Stimulated activated CD4-positive, alpha-beta T cell treated with anti-CD3 and anti-CD28 coated beads, Interleukin-12 subunit alpha, Interleukin-12 subunit beta, amount 100 ng/mL, for 48 hours (primary cell): ENCODE measurements around the gene RYR2.
"Not testable (repeated sequence)": the region's sequence is repeated elsewhere in the genome, so short reads cannot be mapped to it uniquely, and the experiment has no call there.

ENCODE experiments used
- DNase-seq, 3 donors: peaks; one replicate each; pipeline ENCODE4 v3.0.0-alpha.2; 2020; ENCODE audit warnings: low read depth in 2 of 3, low spot score in 1 of 3

RYR2 gene

DNA sequence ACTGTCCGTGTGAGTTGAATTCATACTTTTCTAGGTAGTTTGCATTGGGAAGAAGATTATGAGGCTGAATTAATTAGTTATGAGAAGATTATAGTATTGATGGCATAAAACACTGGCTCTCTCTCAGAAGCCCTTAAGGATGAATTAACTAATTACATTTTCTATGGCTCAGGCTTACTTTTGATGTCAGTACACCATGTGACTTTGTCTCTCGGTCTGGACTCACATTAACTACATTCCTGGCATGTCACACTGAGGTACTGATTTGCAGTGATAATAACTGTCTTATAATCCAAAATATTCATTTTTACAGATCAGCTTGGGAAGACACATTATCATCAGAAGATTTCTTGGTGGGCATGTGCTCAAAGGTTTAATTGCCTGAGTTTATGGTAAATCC, 486.6 kb downstream of the RYR2 start:
- no peak for DNase-seq

DNA sequence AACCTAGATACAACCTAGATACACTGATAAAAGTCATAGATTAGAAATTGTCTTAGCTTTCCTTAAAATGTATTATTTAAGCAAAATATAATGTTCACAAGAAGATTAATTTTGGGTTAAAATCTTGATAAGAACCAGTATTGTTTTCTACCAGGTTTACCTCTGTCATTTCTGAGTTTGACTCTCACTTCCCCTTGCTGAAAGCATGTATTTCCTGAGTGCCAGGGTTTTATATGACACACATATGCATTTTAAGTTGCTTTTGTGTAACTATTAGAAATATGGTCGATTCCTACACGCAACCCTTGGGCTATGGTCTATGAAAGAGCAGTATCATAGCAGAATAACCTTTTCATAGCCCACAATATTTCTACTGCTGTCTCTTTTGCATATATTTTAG, 497.1 kb downstream of the RYR2 start:
- no peak for DNase-seq

DNA sequence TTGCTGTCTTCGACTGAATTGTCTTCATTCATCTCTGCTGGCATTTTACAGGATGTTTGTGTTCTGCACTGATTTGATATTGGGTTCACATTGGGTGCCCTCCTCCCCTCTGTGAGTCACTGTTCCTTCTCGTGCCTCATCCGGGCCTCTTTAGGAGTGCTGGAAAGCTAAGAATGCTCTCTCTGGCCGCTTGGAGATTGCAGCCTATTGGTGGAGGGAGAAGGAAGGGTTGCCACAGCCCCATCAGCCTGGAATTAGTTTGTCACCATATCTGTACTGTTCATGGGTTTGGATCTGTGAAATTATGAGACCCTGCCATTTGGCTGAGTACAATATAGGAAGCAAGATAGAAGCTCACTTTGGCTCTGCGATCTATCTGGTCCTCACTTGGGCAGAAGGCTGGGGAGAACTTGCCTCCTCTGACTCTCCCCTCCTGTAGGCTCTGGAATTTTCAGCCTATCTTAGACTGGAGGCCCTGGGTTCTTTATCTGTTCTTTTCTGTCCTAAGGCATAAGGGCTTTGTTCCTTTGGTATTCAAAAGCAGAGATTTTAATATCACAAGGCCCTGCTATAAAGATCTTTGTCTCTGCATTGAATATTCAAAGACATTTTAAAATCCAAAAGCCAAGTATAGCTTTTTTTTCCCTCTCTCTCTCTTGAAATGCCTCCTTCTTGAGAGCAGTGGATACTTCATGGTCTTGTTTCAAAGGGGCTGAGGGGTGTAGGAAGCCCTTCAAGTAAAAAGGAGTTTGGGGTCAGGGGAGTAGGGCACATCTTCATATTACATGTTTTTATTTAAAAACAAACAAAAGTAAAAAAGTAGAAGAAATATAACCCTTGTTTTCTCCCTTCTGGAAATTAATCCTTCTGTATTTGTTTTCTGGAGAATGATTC, 500.8 kb downstream of the RYR2 start:
- DNase-seq, result no peak

DNA sequence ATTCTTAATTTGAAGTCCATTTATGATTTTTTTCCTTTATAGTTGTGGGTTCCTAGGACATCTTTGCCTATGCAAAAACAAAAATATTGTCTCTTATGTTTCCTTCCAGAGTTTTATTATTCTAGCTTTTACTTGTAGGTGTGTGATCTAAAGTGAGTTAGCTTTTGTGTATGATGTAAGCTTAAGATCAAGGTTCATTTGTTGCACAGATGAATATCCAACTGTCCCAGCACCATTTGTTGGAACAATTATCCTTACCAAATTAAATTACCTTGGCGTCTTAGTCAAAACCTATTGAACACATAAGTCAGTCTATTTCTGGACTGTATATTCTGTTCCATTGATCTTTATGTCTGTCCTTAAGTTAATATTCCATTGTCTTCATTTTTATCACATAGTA, 511.1 kb downstream of the RYR2 start:
- DNase-seq, result no peak

DNA sequence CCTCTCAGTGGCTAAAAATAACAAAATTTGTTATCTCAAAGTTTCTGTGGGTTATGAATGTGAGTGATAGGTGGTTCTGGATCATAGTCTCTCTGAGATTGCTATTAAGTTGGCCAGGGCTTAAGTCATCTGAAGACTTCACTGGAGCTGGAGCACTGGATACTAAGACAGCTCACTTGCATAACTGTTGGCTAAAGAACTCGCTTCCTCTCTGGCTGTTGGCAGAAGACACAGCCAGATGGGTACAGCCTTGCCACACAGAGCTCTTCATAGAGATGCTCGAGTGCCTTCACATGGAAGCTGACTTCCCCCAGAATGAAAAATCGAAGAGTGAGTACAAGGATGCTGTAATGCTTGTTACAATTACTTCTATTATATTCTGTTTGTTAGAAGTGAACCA, 514.9 kb downstream of the RYR2 start:
- no peak for DNase-seq

DNA sequence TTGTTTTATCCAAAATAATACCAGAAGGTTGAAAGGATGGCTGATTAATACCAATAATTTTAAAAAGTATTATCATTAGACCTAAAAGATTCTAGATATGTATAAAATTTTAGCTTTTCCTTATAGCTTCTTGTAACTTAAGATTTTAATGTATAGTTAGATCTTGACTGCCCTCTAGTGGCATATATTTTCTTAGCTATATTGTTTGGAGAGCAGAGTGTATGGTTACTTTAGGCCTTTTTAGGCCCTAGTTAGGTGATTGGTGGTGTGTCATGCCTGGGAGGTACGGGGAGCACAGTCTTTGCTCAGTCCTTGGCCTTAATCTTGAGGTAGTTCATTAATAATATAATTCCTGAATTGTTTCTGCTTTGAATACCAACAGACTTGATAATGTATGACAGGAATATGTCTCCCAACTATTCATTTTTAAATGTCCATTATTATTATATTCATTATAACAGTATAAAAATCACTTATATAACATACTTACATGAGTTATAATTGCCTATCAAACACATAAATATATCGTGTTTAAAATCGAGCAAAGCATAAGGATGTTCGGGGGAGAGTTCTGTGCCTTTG, 520.3 kb downstream of the RYR2 start:
- peak in 2 of 3 donors; percentile 1 to 3 for DNase-seq

DNA sequence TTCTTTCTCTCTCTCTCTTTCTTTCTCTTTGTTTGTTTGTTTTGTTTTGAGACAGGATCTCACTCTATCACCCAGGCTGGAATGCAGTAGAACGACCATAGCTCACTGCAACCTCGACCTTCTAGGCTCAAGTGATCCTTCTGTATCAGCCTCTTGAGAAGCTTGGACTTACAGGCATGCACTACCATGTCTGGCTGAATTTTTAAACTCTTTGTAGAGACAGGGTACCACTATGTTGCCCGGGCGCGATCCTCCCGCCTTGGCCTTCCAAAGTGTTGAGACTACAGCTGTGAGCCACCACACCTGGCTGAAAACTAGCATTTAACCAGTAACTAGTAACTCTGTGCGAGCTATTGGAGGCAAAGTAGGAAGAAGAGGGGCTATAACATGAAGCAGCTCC, 523.3 kb downstream of the RYR2 start:
- DNase-seq, result no peak

DNA sequence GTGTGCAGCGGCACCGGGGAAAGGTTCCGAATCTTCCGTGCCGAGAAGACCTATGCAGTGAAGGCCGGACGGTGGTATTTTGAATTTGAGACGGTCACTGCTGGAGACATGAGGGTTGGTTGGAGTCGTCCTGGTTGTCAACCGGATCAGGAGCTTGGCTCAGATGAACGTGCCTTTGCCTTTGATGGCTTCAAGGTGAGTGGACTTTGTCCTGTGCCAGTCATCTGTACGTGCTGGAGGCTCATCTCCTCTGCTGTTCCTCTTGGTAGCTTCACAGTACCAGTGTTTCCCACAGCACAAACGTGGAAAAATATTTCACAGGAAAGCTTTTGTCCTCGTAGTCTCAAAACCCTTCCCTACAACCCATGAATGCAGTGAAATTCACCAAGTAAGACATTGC, 524.6 kb downstream of the RYR2 start:
- no peak for DNase-seq

DNA sequence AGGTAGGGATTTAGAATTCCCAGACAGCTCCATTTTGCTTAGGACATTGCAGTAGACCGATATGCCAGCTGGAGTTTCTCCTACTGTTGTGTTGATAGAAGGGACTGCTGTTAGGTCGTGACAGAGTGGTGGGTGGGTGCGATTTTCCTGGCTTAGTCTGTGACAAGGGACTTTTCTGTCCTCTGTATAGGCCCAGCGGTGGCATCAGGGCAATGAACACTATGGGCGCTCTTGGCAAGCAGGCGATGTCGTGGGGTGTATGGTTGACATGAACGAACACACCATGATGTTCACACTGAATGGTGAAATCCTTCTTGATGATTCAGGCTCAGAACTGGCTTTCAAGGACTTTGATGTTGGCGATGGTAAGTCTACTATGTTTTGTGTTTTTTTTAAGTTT, 527.0 kb downstream of the RYR2 start:
- DNase-seq, result no peak

DNA sequence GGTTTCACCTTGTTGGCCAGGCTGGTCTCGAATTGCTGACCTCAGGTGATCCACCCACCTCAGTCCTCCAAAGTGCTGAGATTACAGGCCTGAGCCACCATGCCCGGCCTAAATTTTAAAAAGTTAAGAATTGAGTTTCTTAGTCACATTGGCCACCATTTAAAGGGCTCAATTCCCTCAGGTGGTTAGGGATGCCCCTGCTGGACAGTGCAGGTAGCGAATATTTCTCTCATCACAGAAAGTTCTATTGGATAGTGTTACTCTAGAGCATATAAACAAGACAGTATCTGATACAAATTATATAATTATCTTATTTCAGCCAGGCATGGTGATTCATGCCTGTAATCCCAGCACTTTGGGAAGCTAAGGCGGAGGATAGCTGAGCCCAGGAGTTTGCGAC, 528.5 kb downstream of the RYR2 start:
- DNase-seq, result no peak

DNA sequence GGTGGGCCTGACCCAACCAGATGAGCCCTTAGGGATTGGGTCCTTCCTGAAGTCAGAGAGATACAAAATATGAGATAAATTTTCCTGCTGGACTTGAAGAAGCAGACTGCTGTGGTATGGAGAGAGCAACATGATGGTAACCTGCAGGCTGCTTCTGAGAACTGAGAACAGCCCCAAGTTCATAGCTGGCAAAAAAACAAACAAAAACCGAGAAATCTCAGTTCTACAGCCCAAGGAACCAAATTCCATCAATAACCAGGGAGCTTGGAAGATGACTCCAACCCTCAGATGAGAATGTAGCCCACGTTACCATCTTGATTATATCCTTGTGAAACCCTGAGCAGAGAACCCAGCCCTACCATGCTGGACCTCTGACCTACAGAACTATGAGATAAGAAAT, 532.6 kb downstream of the RYR2 start:
- DNase-seq, result no peak

DNA sequence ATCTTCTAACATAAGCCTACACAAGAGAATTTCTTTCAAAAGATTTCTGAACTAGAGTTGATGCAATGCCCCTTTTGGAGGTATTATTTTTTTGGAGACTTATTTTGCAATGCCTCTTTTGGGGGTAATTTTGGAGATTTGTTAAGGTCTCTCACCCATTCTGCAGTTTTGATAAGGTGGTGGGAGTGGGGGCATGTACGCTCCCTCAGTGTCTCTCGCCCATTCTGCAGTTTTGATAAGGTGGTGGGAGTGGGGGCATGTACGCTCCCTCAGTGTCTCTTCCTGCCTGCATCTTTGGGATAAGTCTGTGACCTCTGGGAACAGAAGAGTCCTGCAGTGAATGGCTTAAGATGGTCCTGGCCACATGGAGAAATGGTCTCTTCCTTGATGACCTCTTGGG, 536.6 kb downstream of the RYR2 start:
- no peak for DNase-seq

DNA sequence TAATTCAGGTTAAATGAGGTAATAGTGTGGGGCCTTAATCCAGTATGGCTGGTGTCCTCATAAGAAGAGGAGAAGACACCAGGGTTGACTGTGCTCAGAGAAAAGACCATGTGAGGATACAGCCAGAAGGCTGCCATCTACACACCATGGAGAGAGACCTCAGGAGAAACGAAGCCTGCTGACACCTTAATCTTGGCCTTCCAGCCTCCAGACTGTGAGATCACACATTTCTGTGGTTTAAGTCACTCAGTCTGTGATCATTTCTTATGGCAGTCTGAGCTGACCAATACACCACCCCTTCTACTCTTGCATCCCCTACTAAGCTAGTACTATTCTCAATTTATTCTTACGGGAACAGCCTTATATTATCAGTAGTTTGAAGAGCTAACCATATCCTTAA, 538.7 kb downstream of the RYR2 start:
- DNase-seq, result no peak

DNA sequence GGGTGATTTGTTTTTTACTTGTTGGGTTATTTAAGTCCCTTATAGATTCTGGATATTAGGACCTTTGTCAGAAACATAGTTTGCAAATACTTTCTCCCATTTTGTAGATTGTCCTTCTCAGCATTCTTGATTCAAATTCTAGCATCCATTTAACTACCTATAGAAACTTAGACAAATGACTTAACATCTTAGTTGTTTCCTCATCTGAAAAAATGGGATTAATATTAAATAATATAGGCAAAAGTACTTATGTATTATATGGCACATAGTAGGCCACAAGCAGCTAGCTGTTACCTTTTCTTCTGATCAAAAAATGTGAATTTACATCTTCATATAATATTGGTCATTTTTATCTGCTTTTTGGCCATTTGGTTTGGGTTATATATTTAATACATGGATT, 541.3 kb downstream of the RYR2 start:
- no peak for DNase-seq

DNA sequence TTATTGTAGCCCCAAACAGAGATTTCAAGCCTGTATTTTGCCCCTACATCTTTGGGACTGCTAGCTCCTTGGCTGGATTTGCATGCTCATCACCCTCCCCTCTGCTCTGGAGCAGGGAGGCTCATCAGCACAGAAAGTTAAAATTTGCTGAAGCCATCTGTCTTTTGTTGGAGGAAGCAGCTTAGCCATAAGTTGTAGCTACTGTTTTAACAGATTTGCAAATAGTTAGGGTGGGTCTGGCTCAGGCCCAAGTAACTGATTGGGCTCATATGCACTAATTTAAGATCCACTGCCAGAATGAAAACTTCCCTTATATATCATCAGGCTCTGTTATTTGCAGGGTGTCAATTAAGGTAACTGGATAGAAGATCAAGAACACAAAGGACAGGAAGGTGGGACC, 541.8 kb downstream of the RYR2 start:
- no peak for DNase-seq

DNA sequence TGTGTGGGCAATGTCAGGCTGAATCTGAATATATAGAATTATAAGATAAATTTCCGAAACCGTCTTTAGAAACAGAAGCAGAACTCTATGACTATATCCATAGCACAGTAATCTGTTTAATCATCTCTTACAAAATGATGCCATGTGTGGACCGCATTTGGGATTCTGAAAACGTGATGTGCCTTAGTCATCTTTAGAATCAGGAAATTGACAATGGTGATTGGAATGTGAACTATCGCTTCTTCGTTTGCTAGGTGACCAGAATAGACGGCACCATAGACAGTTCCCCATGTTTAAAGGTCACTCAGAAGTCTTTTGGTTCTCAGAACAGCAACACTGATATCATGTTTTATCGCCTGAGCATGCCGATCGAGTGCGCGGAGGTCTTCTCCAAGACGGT, 548.4 kb downstream of the RYR2 start:
- no peak for DNase-seq

DNA sequence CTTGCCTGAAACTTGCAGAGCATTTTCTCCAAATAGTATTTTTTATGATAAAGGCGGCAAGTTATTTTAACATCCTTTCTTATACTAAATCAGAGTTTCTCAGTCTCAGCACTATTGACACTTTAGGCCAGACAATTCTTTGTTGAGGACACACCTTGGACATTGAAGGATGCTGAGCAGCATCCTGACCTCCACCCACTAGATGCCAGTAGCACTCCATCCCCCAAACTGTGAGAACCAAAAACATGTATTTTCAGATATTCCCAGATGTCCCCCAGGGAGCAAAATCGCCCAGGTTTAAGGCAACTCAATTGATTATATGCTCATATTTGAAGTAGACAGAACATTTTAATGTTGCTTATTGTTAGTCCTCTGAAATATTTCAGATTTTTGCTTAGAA, 549.4 kb downstream of the RYR2 start:
- DNase-seq, result no peak

DNA sequence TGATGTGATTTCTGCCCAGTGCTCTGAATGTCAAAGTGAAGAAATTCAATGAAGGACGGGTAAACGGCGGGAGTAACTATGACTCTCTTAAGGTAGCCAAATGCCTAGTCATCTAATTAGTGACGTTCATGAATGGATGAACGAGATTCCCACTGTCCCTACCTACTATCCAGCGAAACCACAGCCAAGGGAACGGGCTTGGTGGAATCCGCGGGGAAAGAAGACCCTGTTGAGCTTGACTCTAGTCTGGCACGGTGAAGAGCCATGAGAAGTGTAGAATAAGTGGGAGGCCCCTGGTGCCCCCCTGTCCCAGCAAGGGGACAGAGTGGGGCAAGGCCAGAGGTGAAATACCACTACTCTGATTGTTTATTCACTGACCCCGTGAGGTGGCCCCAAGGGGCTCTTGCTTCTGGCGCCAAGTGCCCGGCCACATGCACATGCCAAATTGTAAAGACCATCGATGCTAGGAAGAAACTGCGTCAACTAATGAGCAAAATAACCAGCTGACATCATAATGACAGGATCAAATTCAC, 561.1 kb downstream of the RYR2 start:
- DNase-seq, result not testable (repeated sequence)

DNA sequence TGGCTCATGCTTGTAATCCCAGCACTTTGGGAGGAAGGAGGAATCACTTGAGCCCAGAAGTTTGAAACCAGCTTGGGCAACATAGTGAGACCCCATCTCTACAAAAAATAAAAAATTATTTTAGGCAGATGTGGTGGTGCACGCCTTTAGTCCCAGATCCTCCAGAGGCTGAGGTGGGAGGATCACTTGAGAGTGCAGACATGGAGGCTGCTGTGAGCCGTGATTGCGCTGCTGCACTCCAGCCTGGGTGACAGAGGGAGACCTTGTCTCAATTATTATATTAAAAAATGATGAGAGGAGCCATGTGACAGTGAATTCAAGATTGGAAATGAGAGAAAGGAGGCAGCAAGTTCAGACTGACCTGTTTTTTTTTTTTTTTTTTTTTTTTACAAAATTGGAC, 566.4 kb downstream of the RYR2 start:
- DNase-seq, result no peak

DNA sequence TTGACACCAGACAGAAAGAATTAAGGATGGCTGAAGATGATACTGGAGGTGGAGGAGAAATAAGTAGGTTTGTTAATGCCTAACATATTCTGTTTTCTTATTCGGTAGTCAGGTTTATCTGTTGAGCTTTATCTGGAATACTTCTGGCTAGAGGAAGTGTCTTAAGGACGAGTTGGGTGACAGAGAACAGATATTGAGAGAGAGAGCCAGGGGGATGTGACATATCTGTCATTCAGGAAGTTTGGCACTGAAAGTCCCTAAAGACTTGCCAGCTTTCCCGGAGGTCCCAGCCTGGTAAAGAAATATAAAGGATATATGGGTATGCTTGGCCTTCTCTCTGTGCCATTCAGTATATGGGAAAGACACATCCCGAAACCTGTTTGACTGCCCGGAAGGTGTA, 568.2 kb downstream of the RYR2 start:
- no peak for DNase-seq

DNA sequence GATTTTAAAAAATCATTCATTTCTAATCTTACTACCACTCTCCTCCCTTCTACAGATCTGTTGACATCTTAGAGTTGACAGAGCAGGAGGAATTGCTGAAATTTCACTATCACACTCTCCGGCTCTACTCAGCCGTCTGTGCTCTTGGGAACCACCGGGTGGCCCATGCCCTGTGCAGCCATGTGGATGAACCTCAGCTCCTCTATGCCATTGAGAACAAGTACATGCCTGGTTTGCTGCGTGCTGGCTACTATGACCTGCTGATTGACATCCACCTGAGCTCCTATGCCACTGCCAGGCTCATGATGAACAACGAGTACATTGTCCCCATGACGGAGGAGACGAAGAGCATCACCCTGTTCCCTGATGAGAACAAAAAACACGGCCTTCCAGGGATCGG, 572.0 kb downstream of the RYR2 start:
- no peak for DNase-seq

DNA sequence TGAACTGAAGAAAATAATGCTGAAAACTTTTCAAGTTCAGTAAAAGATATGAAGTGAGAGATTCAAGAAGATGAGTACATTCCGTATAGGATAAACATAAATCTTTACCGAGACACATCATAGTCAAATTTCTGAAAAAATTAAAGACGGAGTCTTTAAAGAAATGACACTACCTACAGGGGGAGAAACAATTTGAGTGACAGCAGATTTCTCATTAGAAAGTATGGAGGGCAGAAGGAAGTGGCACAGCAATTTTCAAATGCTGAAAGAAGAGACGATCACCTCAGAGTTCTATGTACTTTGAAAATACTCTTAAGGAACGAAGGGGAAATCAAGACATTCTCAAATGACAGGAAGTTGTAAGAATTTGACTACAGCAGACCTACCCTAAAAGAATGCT, 577.6 kb downstream of the RYR2 start:
- no peak for DNase-seq

DNA sequence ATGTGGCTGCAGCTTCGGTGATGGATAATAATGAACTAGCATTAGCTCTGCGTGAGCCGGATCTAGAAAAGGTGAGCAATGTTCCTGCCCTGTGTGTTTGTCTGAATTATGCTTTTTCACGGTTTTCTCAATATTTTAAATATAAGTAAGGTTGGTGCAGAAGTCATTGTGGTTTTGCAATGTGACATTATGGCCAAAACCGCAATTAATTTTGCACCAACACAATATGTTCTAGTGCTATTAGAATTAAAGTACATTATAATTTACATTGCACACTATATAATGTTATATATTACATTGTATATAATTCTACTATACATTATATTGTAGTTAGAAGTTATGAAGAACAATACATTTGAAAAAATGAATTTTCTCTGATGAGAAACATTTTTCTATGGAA, 592.9 kb downstream of the RYR2 start:
- DNase-seq, result no peak
